Mesothelial cell of epicardium (in vitro differentiated cells): ENCODE data around the gene CHURC1. TPM values are rescaled to one million over a fixed set of nuclear protein-coding genes. Genes with fewer than 3 reads are reported as not detected.

Source experiments
- DNase-seq, 2 experiments: peaks; one replicate each; pipeline ENCODE4 v3.0.0; 2021; ENCODE audit warnings: low spot score in 2 of 2; ENCODE audit not compliant: unreplicated experiment in 2 of 2
- H3K27ac Mint-ChIP-seq: 2 replicates; pipeline ENCODE4 v1.8.0; 2021; ENCODE audit warnings: mixed read lengths
- H3K27me3 Mint-ChIP-seq: 2 replicates; pipeline ENCODE4 v1.8.0; 2021; ENCODE audit warnings: low read depth, mixed read lengths
- H3K36me3 Mint-ChIP-seq: 2 replicates; pipeline ENCODE4 v1.8.0; 2021; ENCODE audit warnings: mixed read lengths
- H3K4me1 Mint-ChIP-seq: 2 replicates; pipeline ENCODE4 v1.8.0; 2021; ENCODE audit warnings: mixed read lengths
- H3K4me3 Mint-ChIP-seq: 2 replicates; pipeline ENCODE4 v1.8.0; 2021; ENCODE audit warnings: mild to moderate bottlenecking, moderate library complexity, mixed read lengths
- H3K9me3 Mint-ChIP-seq: 2 replicates; pipeline ENCODE4 v1.8.0; 2021; ENCODE audit warnings: mixed read lengths
- CTCF ChIP-seq: fragments of 200-600 bp; sonication (generic); IDR thresholded peaks from one replicate; pipeline ENCODE4 v1.5.0; 2021; ENCODE audit warnings: antibody characterized with exemption; ENCODE audit not compliant: unreplicated experiment
- total RNA-seq: library from RNA; stranded (reverse); gene quantifications from 3 replicates; pipeline ENCODE4 v1.2.1, GENCODE V29; 2021

The CHURC1 gene
- total RNA-seq, 1 donor from 2014 or later, result 45.8 TPM

- Mint-ChIP-seq H3K27me3 (no peaks in the 10 kb centered on the region), H3K4me3 (no peak overlapping the region), H3K9me3 (no peaks in the 10 kb centered on the region), H3K36me3 (peaks cover 31% of the 10 kb centered on the region), H3K27ac (no peak overlapping the region), H3K4me1 (peaks cover 3% of the 10 kb centered on the region)
- no peak for TF ChIP-seq CTCF
- DNase-seq, result no peak
These were observed 30.6 kb downstream of the CHURC1 start for GRCh38 chr14:64944861-64945260.

GRCh38 chr14:64945431-64946178, 31.4 kb downstream of the CHURC1 start:
- Mint-ChIP-seq H3K27me3 (no peaks in the 10 kb centered on the region), H3K4me1 (peaks cover 3% of the 10 kb centered on the region), H3K9me3 (no peaks in the 10 kb centered on the region), H3K4me3 (no peak overlapping the region), H3K27ac (no peak overlapping the region), H3K36me3 (peaks cover 30% of the 10 kb centered on the region)
- no peak for TF ChIP-seq CTCF
- DNase-seq, result no peak

GRCh38 chr14:64946310-64947045, 32.2 kb downstream of the CHURC1 start:
- no peaks in the 10 kb centered on the region for H3K27me3 Mint-ChIP-seq
- no peak for DNase-seq
- no peak for TF ChIP-seq CTCF
- no peak overlapping the region for H3K4me3 Mint-ChIP-seq
- H3K27ac Mint-ChIP-seq, result no peak overlapping the region
- no peaks in the 10 kb centered on the region for H3K9me3 Mint-ChIP-seq
- no peaks in the 10 kb centered on the region for H3K4me1 Mint-ChIP-seq
- H3K36me3 Mint-ChIP-seq, result peaks cover 34% of the 10 kb centered on the region

GRCh38 chr14:64947710-64948611, 33.7 kb downstream of the CHURC1 start:
- no peak overlapping the region for H3K27ac Mint-ChIP-seq
- peaks cover 35% of the 10 kb centered on the region for H3K36me3 Mint-ChIP-seq
- no peak overlapping the region for H3K4me3 Mint-ChIP-seq
- H3K4me1 Mint-ChIP-seq, result no peaks in the 10 kb centered on the region
- no peak for TF ChIP-seq CTCF
- DNase-seq, result peak in 1 of 2 experiments; percentile 27
- H3K27me3 Mint-ChIP-seq, result no peaks in the 10 kb centered on the region
- no peaks in the 10 kb centered on the region for H3K9me3 Mint-ChIP-seq

GRCh38 chr14:64948612-64949210, 34.5 kb downstream of the CHURC1 start:
- Mint-ChIP-seq H3K9me3 (no peaks in the 10 kb centered on the region), H3K4me1 (no peaks in the 10 kb centered on the region), H3K27ac (no peak overlapping the region), H3K4me3 (no peak overlapping the region), H3K36me3 (peaks cover 35% of the 10 kb centered on the region), H3K27me3 (no peaks in the 10 kb centered on the region)
- DNase-seq, result no peak
- TF ChIP-seq CTCF, result no peak
